GM12878 (cell line): ENCODE results near the gene MFSD11. TPM values are rescaled to one million over a fixed set of nuclear protein-coding genes. Genes with fewer than 3 reads are reported as not detected.

ENCODE experiments used
- ATAC-seq: fragments of 200-7000 bp; cut with Tn5 transposase; 3 replicates; pipeline ENCODE4 v1.9.1; 2020; ENCODE audit warnings: mild to moderate bottlenecking, moderate library complexity
- BruUV-seq: library from RNA; stranded (reverse); fragments of 400-500 nt; replicated peaks from 2 replicates; lab custom pipeline; 2021; lab: Mats Ljungman, UMichigan
- CTCF ChIA-PET: fragments of 300-600 bp; sonication (Branson Sonifier 250); formaldehyde crosslinking; extraction: SDS; loops from one replicate; lab custom pipeline; 2021; ENCODE audit warnings: inconsistent platforms; lab: Yijun Ruan, JAX
- POLR2A ChIA-PET: fragments of 350-600 bp; formaldehyde crosslinking; extraction: SDS; loops from one replicate; lab custom pipeline; 2021; ENCODE audit warnings: inconsistent platforms; lab: Charles Lee
- RAD21 ChIA-PET: fragments of 300-600 bp; sonication (Branson Sonifier 250); formaldehyde crosslinking; loops from one replicate; lab custom pipeline; 2023; ENCODE audit warnings: antibody characterized with exemption; ENCODE audit not compliant: unreplicated experiment; lab: Charles Lee
- SMC1A ChIA-PET: fragments of 300-600 bp; sonication (Branson Sonifier 250); formaldehyde crosslinking; loops from one replicate; lab custom pipeline; 2023; ENCODE audit not compliant: unreplicated experiment, uncharacterized antibody; lab: Charles Lee
- DNase-seq: peaks from one replicate; pipeline ENCODE4 v3.0.0-alpha.2; 2011; ENCODE audit warnings: low read depth, low spot score
- FAIRE-seq: peaks from 3 replicates; lab custom pipeline; 2011; peaks lifted over from hg19 to GRCh38; lab: Jason Lieb, UNC
- H2AFZ ChIP-seq: 2 replicates; pipeline ENCODE4 v1.6.0; 2011; ENCODE audit warnings: low read depth, low read length, control low read depth; ENCODE audit not compliant: control insufficient read depth
- H3K27ac ChIP-seq: 2 replicates; pipeline ENCODE4 v1.5.1; 2011; ENCODE audit warnings: control low read depth; ENCODE audit not compliant: control insufficient read depth, insufficient read depth
- H3K27me3 ChIP-seq, 2 experiments: replicated peaks in 1 of 2; 2 replicates each; pipeline versions ENCODE4 v1.6.0 to v1.6.1; 2011; ENCODE audit warnings: low read length in 1 of 2; ENCODE audit not compliant: control insufficient read depth in 2 of 2, insufficient read depth in 2 of 2
- H3K36me3 ChIP-seq, 2 experiments: 2 replicates each; pipeline ENCODE4 v1.5.1; 2011; ENCODE audit warnings: low read length in 1 of 2; ENCODE audit not compliant: control insufficient read depth in 2 of 2, insufficient read depth in 2 of 2
- H3K4me1 ChIP-seq: 2 replicates; pipeline ENCODE4 v1.6.1; 2011; ENCODE audit warnings: mild to moderate bottlenecking, low read length, moderate library complexity, mixed read lengths; ENCODE audit not compliant: control insufficient read depth, insufficient read depth
- H3K4me2 ChIP-seq: 2 replicates; pipeline ENCODE4 v1.6.0; 2011; ENCODE audit warnings: control low read depth; ENCODE audit not compliant: control insufficient read depth, insufficient read depth
- H3K4me3 ChIP-seq: fragments of 200-600 bp; sonication (generic); 2 replicates; pipeline ENCODE4 v1.5.1; 2016
- H3K79me2 ChIP-seq: 2 replicates; pipeline ENCODE4 v1.6.0; 2011; ENCODE audit warnings: low read length; ENCODE audit not compliant: control insufficient read depth, insufficient read depth
- H3K9ac ChIP-seq: 2 replicates; pipeline ENCODE4 v1.8.0; 2011; ENCODE audit warnings: low read length, control low read depth, mixed read lengths; ENCODE audit not compliant: control insufficient read depth, insufficient read depth
- H3K9me3 ChIP-seq: replicated peaks from 3 replicates; pipeline ENCODE4 v1.5.1; 2011; ENCODE audit warnings: mild to moderate bottlenecking, low read length; ENCODE audit not compliant: control insufficient read depth, insufficient read depth
- H4K20me1 ChIP-seq: 2 replicates; pipeline ENCODE4 v1.6.0; 2011; ENCODE audit not compliant: control insufficient read depth, insufficient read depth
- ELK1 ChIP-seq: IDR thresholded peaks from 2 replicates; pipeline ENCODE4 v1.6.1; 2012; ENCODE audit warnings: low read depth, low read length, improper control_type of control experiment
- FOXK2 ChIP-seq: fragments of 450-650 bp; IDR thresholded peaks from 2 replicates; pipeline ENCODE4 v1.6.1; 2017; ENCODE audit warnings: mild to moderate bottlenecking, moderate library complexity
- GATAD2B ChIP-seq: fragments of 450-650 bp; conservative IDR thresholded peaks from 2 replicates; pipeline ENCODE4 v1.6.1; 2017; ENCODE audit warnings: low read depth, mild to moderate bottlenecking, moderate library complexity
- IKZF1 ChIP-seq: fragments of 450-650 bp; conservative IDR thresholded peaks from 2 replicates; pipeline ENCODE4 v1.6.1; 2017; ENCODE audit warnings: antibody characterized with exemption, mild to moderate bottlenecking
- KDM1A ChIP-seq: fragments of 200-600 bp; sonication (generic); IDR thresholded peaks from 2 replicates; pipeline ENCODE4 v1.6.1; 2016; ENCODE audit warnings: borderline replicate concordance
- MXI1 ChIP-seq: fragments of 150-350 bp; IDR thresholded peaks from 2 replicates; pipeline ENCODE4 v1.6.1; 2011; ENCODE audit warnings: low read depth, mild to moderate bottlenecking, inconsistent platforms, low read length, improper control_type of control experiment
- NFIC ChIP-seq: IDR thresholded peaks from 2 replicates; pipeline ENCODE4 v1.6.1; 2012; ENCODE audit warnings: low read depth, mild to moderate bottlenecking, inconsistent platforms, low read length, moderate library complexity
- NFXL1 ChIP-seq: fragments of 450-650 bp; IDR thresholded peaks from 2 replicates; pipeline ENCODE4 v1.6.1; 2017; ENCODE audit warnings: antibody characterized with exemption, mild to moderate bottlenecking, borderline replicate concordance
- POLR2A ChIP-seq: IDR thresholded peaks from 2 replicates; pipeline ENCODE4 v1.6.1; 2011; ENCODE audit warnings: low read depth, mild to moderate bottlenecking, low read length
- RCOR1 ChIP-seq: conservative IDR thresholded peaks from 2 replicates; pipeline ENCODE4 v1.6.1; 2012; ENCODE audit warnings: low read depth, low read length, improper control_type of control experiment
- SMARCA5 ChIP-seq: fragments of 450-650 bp; IDR thresholded peaks from 2 replicates; pipeline ENCODE4 v1.6.1; 2017; ENCODE audit warnings: mild to moderate bottlenecking
- SPI1 ChIP-seq: IDR thresholded peaks from 2 replicates; pipeline ENCODE4 v1.6.1; 2011; ENCODE audit warnings: low read depth, mild to moderate bottlenecking, low read length, moderate library complexity, borderline replicate concordance; ENCODE audit not compliant: insufficient read depth
- SREBF2 ChIP-seq: IDR thresholded peaks from 2 replicates; pipeline ENCODE4 v1.6.1; 2012; ENCODE audit warnings: mild to moderate bottlenecking, low read length
- SRF ChIP-seq, 2 experiments: IDR thresholded peaks; 2 replicates each; pipeline ENCODE4 v1.6.1; 2011; ENCODE audit warnings: low read depth in 2 of 2, low read length in 2 of 2, mild to moderate bottlenecking in 1 of 2, moderate library complexity in 1 of 2
- STAT3 ChIP-seq: IDR thresholded peaks from 2 replicates; pipeline ENCODE4 v1.6.1; 2011; ENCODE audit warnings: low read depth, low read length, improper control_type of control experiment
- ZBED1 ChIP-seq: IDR thresholded peaks from 2 replicates; pipeline ENCODE4 v1.6.1; 2016; ENCODE audit warnings: borderline replicate concordance
- ZNF24 ChIP-seq: fragments of 450-650 bp; IDR thresholded peaks from 2 replicates; pipeline ENCODE4 v1.6.1; 2017; ENCODE audit warnings: antibody characterized with exemption, mild to moderate bottlenecking
- WGBS: methylation state at CpG from one replicate; pipeline ENCODE4 v1.1.6; 2016; ENCODE audit warnings: low lambda C conversion rate; ENCODE audit not compliant: insufficient replicate concordance, insufficient coverage; ENCODE audit errors: missing lambda C conversion rate; 5-methylcytosine and 5-hydroxymethylcytosine counted together
- in situ Hi-C: fragments of 300-500 bp; cut with MboI; formaldehyde crosslinking; loops from 9 replicates; pipeline ENCODE4 v1.14.3; 2018; ENCODE audit warnings: mixed read lengths
- intact Hi-C: fragments of 100-400 bp; cut with micrococcal nuclease; formaldehyde crosslinking; loops from one replicate; pipeline ENCODE4 v1.14.2; 2022; ENCODE audit not compliant: unreplicated experiment
- polyA plus RNA-seq, 11 experiments: library from polyadenylated mRNA; depleted of rRNA in 4 of 11; unstranded in 6 of 11; stranded (reverse) in 5 of 11; fragments of >200 nt; fragmentation: Nextera tagmentation in 4 of 11; fragmentation: Illumina TruSeq in 1 of 11; extraction: Ambion mirVana in 4 of 11; extraction: Trizol in 1 of 11; gene quantifications; 1 replicate in 1 of 11; 2 replicates in 10 of 11; pipeline versions ENCODE4 v1.2.1 to v1.2.3, GENCODE V29; 2011 to 2016; ENCODE audit warnings: inconsistent platforms in 2 of 11, missing spikeins in 2 of 11, low read depth in 1 of 11
- total RNA-seq, 4 experiments: library from RNA; depleted of rRNA in 3 of 4; stranded (reverse); fragments of >200 nt in 3 of 4; fragmentation: Illumina TruSeq in 1 of 4; extraction: Trizol in 1 of 4; gene quantifications; 2 replicates each; pipeline versions ENCODE4 v1.2.1 to v1.2.3, GENCODE V29; 2013 to 2021

MFSD11 gene
- total and polyA plus RNA-seq, 10 of the 15 experiments (the other 5 are each of a cell fraction or from before 2014, with no cell fraction given), result 11.0 to 19.4 (median 15.5) TPM

DNA sequence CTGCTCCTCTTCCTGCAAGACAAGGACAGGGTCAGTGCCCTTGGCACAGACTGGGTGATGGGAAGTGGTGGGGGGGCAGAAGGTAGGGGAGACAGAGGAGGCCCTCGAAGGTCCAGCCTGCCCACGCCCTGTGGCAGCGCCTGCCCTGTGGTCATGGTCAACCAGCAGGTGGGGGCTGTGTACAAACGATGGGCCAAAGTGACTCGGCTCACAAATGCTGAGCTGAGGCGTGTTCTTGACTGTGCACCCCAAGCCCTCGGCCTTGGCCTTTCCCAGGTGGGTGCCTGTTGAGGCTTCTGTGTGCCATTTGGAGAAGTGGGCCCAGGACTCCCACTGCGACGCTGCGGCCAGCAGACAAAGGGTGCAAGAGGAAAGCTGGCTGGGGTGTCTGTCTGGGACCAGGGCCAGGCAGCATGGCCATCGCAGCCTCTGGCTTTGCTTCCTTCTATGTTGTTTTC is 49.7 kb upstream of the MFSD11 start (continued):
- no peak for TF ChIP-seq ZBED1

DNA sequence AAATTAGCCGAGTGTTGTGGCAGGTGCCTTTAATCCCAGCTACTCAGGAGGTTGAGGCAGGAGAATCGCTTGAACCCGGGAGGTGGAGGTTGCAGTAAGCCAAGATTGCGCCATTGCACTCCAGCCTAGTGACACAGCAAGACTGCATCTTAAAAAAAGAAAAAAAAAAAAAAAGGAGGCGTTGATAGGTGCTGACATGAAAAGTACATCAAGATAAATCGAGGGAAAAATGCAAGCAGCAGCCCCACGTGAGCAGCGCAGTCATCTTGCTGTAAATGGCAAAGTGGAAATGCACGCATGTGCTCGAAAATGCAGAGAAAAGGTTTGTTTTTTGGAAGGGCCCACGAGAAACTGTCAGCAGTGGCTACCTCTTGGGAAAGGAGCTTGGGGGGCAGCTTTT is 48.1 kb upstream of the MFSD11 start:
- SMC1A ChIA-PET, result no interaction called here

DNA sequence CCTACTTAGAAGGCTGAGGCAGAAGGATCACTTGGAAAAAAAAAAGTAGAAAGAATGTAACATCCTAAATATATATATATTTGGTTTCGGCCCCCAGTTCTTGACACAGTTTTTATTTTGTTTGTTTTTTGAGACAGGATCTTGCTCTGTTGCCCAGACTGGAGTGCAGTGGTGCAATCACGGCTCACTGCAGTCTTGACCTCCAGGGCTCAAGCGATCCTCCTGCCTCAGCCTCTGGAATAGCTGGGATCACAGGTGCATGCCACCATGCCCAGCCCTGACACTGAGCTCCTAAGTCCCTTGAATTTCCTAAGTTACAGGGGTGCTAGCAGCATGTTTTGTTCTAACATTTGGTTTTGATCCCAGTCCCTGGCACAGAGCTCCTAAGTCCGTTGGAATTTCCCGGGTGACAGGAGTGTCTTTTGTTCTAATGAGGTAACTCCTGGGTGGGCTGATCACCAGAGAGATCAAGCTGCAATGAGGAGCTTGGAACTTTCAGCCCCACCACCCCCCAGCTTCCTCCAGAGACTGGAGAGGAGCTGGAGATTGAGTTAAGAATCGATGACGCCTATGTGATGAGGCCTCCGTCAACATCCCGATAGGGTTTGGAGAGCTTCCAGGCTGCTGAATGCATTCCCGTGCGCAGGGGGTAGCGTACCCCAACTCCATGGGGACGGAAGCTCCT is 47.2 kb upstream of the MFSD11 start:
- no peak for FAIRE-seq
- H3K36me3 ChIP-seq, result no peaks in the 10 kb centered on the region
- H3K9ac ChIP-seq, result no peak overlapping the region
- no peak overlapping the region for H3K4me2 ChIP-seq
- H3K27me3 ChIP-seq, result peaks cover 0 to 1% of the 10 kb centered on the region in 2 experiments; a peak in 2 of 4 replicates
- no peak for ATAC-seq
- no peak overlapping the region for H3K4me3 ChIP-seq
- ChIA-PET RAD21 (interaction anchor here (0.9 kb wide), 1 partner anchor 67 kb away, joined by 3 read pairs; no protein-coding TSS in a partner anchor), POLR2A (no interaction called here), CTCF (interaction anchor here (1.0 to 2.8 kb wide), 2 partner anchors 9 to 132 kb away, joined by 3 to 21 read pairs; no protein-coding TSS in a partner anchor), SMC1A (no interaction called here)
- H4K20me1 ChIP-seq, result no peaks in the 10 kb centered on the region
- intact Hi-C loops (loop anchor here (10.0 kb wide), 1 partner anchor 126 kb away; a partner anchor contains a TSS), in situ Hi-C loops (no loop called here)
- no peaks in the 10 kb centered on the region for H3K79me2 ChIP-seq
- H3K4me1 ChIP-seq, result peaks cover 4% of the 10 kb centered on the region
- 49% methylated on average over 13 of the region's 13 CpGs for WGBS
- H3K9me3 ChIP-seq, result no peaks in the 10 kb centered on the region
- no TSS peak for BruUV-seq
- DNase-seq, result no peak
- H3K27ac ChIP-seq, result no peak overlapping the region
- H2AFZ ChIP-seq, result no peak overlapping the region
- TF ChIP-seq POLR2A, result no peak
- TF ChIP-seq NFIC, result no peak
- no peak for TF ChIP-seq SRF (IDR thresholded peaks at IDR 0.05; ENCODE audit: low read depth in 2 of 2, low read length in 2 of 2)
- TF ChIP-seq GATAD2B, result no peak
- no peak for TF ChIP-seq ZBED1
- no peak for TF ChIP-seq SPI1
- no peak for TF ChIP-seq FOXK2
- TF ChIP-seq ELK1, result no peak
- TF ChIP-seq KDM1A, result no peak
- no peak for TF ChIP-seq IKZF1
- TF ChIP-seq MXI1, result no peak
- TF ChIP-seq ZNF24, result no peak
- no peak for TF ChIP-seq SREBF2
- no peak for TF ChIP-seq RCOR1

More for the DNA sequence above, 48.1 kb upstream of the MFSD11 start:
- Histone ChIP-seq H2AFZ (no peak overlapping the region), H4K20me1 (no peaks in the 10 kb centered on the region), H3K9ac (no peak overlapping the region), H3K4me3 (no peak overlapping the region), H3K27ac (no peak overlapping the region), H3K4me1 (no peaks in the 10 kb centered on the region), H3K4me2 (no peak overlapping the region), H3K27me3 (peaks cover 0 to 1% of the 10 kb centered on the region in 2 experiments; a peak in 2 of 4 replicates), H3K79me2 (no peaks in the 10 kb centered on the region), H3K36me3 (no peaks in the 10 kb centered on the region), H3K9me3 (no peaks in the 10 kb centered on the region)
- CTCF ChIA-PET, result interaction anchor here (1.0 to 2.8 kb wide), 3 partner anchors 8 to 131 kb away, joined by 3 to 21 read pairs (median 3); no protein-coding TSS in a partner anchor
- in situ Hi-C loops, result no loop called here
- intact Hi-C loops, result loop anchor here (10.0 kb wide), 1 partner anchor 125 kb away; a partner anchor contains a TSS
- no TSS peak for BruUV-seq
- POLR2A ChIA-PET, result no interaction called here
- ATAC-seq (no peak), DNase-seq (no peak), FAIRE-seq (no peak)
- 58% methylated on average over 10 of the region's 11 CpGs for WGBS
- TF ChIP-seq NFXL1 (no peak), ZNF24 (no peak), SRF (IDR thresholded peaks at IDR 0.05; ENCODE audit: low read depth in 2 of 2, low read length in 2 of 2) (no peak), STAT3 (no peak), SMARCA5 (no peak)
- RAD21 ChIA-PET, result interaction anchor here (0.9 kb wide), 1 partner anchor 66 kb away, joined by 3 read pairs; no protein-coding TSS in a partner anchor
